Measurements from ENCODE around the gene MMP24OS. TPM values are rescaled to one million over a fixed set of nuclear protein-coding genes. Genes with fewer than 3 reads are reported as not detected.

The MMP24OS gene
- total and polyA plus RNA-seq, 2 donors (not counting 3 experiments of a cell fraction or from before 2014, with no cell fraction given): 35.1 to 55.6 TPM

- Histone ChIP-seq H2AFZ (ENCODE audit: low read depth, low read length) (no peak overlapping the region), H3K27ac (ENCODE audit: insufficient read depth, low read depth, low read length) (no peak overlapping the region), H4K20me1 (replicated peaks; ENCODE audit: control insufficient read depth, extremely low read depth, insufficient read depth, low read length) (no peaks in the 10 kb centered on the region), H3K27me3 (ENCODE audit: control insufficient read depth in 2 of 2, insufficient read depth in 2 of 2, low read length in 2 of 2) (no peaks in the 10 kb centered on the region), H3K79me2 (ENCODE audit: control insufficient read depth, insufficient read depth, low read length) (peaks cover 43% of the 10 kb centered on the region), H3K4me3 (replicated peaks in 1 of 3; ENCODE audit: insufficient read depth in 1 of 3, low read depth in 1 of 3, low read length in 3 of 3) (no peak overlapping the region), H3K36me3 (ENCODE audit: control insufficient read depth in 2 of 2, extremely low read depth in 1 of 2, insufficient read depth in 2 of 2, low read length in 2 of 2) (peaks cover 18 to 25% of the 10 kb centered on the region in 2 experiments), H3K9me3 (replicated peaks; ENCODE audit: control insufficient read depth, insufficient read depth, low read length) (no peaks in the 10 kb centered on the region), H3K9ac (replicated peaks; ENCODE audit: extremely low read depth, insufficient read depth, low read length) (no peak overlapping the region), H3K4me2 (ENCODE audit: insufficient read depth, low read length) (no peak overlapping the region), H3K4me1 (ENCODE audit: control insufficient read depth, extremely low read depth, insufficient read depth, low read length) (peaks cover 15% of the 10 kb centered on the region), H3K9me1 (replicated peaks; ENCODE audit: control insufficient read depth, extremely low read depth, insufficient read depth, low read length) (no peaks in the 10 kb centered on the region)
- ChIA-PET CTCF (interaction anchor here (1.0 to 1.4 kb wide), 3 partner anchors 24 to 168 kb away, joined by 3 to 5 read pairs (median 3); no protein-coding TSS in a partner anchor), POLR2A (no interaction called here)
- BruUV-seq (replicated peaks): no TSS peak
- DNase-seq (ENCODE audit: low read depth, low spot score): no peak
- dilution Hi-C loops (cut with MboI; ENCODE audit: extremely low pct_ligation_motif_present, low sequenced_read_pairs) (no loop called here), intact Hi-C loops (cut with micrococcal nuclease) (no loop called here)
- TF ChIP-seq JUN (IDR thresholded peaks at IDR 0.05; ENCODE audit: borderline replicate concordance, insufficient read depth, insufficient read length, low read depth) (no peak), POLR2AphosphoS5 (IDR thresholded peaks at IDR 0.05; ENCODE audit: insufficient read depth, low read depth, low read length) (no peak)
- TF ChIP-seq, protein P1, sequence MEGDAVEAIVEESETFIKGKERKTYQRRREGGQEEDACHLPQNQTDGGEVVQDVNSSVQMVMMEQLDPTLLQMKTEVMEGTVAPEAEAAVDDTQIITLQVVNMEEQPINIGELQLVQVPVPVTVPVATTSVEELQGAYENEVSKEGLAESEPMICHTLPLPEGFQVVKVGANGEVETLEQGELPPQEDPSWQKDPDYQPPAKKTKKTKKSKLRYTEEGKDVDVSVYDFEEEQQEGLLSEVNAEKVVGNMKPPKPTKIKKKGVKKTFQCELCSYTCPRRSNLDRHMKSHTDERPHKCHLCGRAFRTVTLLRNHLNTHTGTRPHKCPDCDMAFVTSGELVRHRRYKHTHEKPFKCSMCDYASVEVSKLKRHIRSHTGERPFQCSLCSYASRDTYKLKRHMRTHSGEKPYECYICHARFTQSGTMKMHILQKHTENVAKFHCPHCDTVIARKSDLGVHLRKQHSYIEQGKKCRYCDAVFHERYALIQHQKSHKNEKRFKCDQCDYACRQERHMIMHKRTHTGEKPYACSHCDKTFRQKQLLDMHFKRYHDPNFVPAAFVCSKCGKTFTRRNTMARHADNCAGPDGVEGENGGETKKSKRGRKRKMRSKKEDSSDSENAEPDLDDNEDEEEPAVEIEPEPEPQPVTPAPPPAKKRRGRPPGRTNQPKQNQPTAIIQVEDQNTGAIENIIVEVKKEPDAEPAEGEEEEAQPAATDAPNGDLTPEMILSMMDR (IDR thresholded peaks at IDR 0.05; ENCODE audit: extremely low read depth in 1 of 2, insufficient read depth in 1 of 2, low read depth in 1 of 2, low read length in 2 of 2): no peak
- no peak for FAIRE-seq
Observed at GRCh38 chr20:35279533-35280174, 1.7 kb upstream of the MMP24OS start.

DNA sequence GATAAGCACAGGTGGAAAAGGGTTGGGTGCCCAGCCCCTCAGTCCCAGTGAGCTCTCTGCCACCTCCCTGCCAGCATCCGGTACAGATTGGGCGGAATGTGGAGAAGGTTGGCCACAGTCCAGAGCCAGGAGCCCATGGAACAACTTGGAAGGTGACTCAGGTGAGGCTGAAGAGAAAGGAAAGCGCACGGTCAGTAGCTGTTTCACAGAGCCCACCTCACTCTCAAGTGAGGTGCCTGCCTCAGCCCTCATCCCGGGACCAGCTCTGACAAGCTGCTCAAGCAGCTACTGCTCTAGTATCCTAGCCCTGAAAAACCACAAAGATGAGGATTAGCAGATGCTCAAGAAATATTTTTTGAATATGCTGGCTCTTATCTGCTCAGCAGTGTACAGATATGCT lies 1.1 kb upstream of the MMP24OS start:
- peaks cover 40% of the 10 kb centered on the region for H3K79me2 ChIP-seq (ENCODE audit: control insufficient read depth, insufficient read depth, low read length)
- intact Hi-C loops (cut with micrococcal nuclease) (no loop called here), dilution Hi-C loops (cut with MboI; ENCODE audit: extremely low pct_ligation_motif_present, low sequenced_read_pairs) (no loop called here)
- H4K20me1 ChIP-seq (replicated peaks; ENCODE audit: control insufficient read depth, extremely low read depth, insufficient read depth, low read length): no peaks in the 10 kb centered on the region
- CTCF ChIA-PET: interaction anchor here (1.2 to 1.7 kb wide), 3 partner anchors 25 to 162 kb away, joined by 3 to 5 read pairs (median 5); no protein-coding TSS in a partner anchor
- POLR2A ChIA-PET: no interaction called here
- no peak overlapping the region for H3K4me2 ChIP-seq (ENCODE audit: insufficient read depth, low read length)
- peaks cover 15% of the 10 kb centered on the region for H3K4me1 ChIP-seq (ENCODE audit: control insufficient read depth, extremely low read depth, insufficient read depth, low read length)
- TF ChIP-seq POLR2A (IDR thresholded peaks at IDR 0.05; ENCODE audit: low read depth, low read length) (no peak), JUN (IDR thresholded peaks at IDR 0.05; ENCODE audit: borderline replicate concordance, insufficient read depth, insufficient read length, low read depth) (no peak), EZH2 (IDR thresholded peaks at IDR 0.05; ENCODE audit: borderline replicate concordance, low read depth, low read length, severe bottlenecking) (no peak), MAX (IDR thresholded peaks at IDR 0.05; ENCODE audit: insufficient read depth, insufficient read length) (no peak), FOS (IDR thresholded peaks at IDR 0.05; ENCODE audit: borderline replicate concordance, insufficient read depth, low read length) (no peak), POLR2AphosphoS5 (IDR thresholded peaks at IDR 0.05; ENCODE audit: insufficient read depth, low read depth, low read length) (no peak), GATA2 (IDR thresholded peaks at IDR 0.05; ENCODE audit: insufficient read depth, insufficient read length, low read depth, low read length) (no peak), MYC (IDR thresholded peaks at IDR 0.05; ENCODE audit: low read depth, low read length) (no peak)
- TF ChIP-seq, protein P1 (IDR thresholded peaks at IDR 0.05; ENCODE audit: extremely low read depth in 1 of 2, insufficient read depth in 1 of 2, low read depth in 1 of 2, low read length in 2 of 2): no peak
- no peak overlapping the region for H2AFZ ChIP-seq (ENCODE audit: low read depth, low read length)
- no peak overlapping the region for H3K27ac ChIP-seq (ENCODE audit: insufficient read depth, low read depth, low read length)
- BruUV-seq (replicated peaks): no TSS peak
- no peak overlapping the region for H3K9ac ChIP-seq (replicated peaks; ENCODE audit: extremely low read depth, insufficient read depth, low read length)
- H3K9me1 ChIP-seq (replicated peaks; ENCODE audit: control insufficient read depth, extremely low read depth, insufficient read depth, low read length): no peaks in the 10 kb centered on the region
- DNase-seq (ENCODE audit: low read depth, low spot score) (no peak), FAIRE-seq (no peak)
- H3K4me3 ChIP-seq (replicated peaks in 1 of 3; ENCODE audit: insufficient read depth in 1 of 3, low read depth in 1 of 3, low read length in 3 of 3): no peak overlapping the region
- H3K27me3 ChIP-seq (ENCODE audit: control insufficient read depth in 2 of 2, insufficient read depth in 2 of 2, low read length in 2 of 2): no peaks in the 10 kb centered on the region
- H3K36me3 ChIP-seq (ENCODE audit: control insufficient read depth in 2 of 2, extremely low read depth in 1 of 2, insufficient read depth in 2 of 2, low read length in 2 of 2): peaks cover 18 to 25% of the 10 kb centered on the region in 2 experiments
- no peaks in the 10 kb centered on the region for H3K9me3 ChIP-seq (replicated peaks; ENCODE audit: control insufficient read depth, insufficient read depth, low read length)
